Medulla oblongata (tissue), 1 donor: ENCODE measurements around the gene DNPEP.

Experiments used
- DNase-seq: peaks from one replicate; pipeline ENCODE4 v3.0.0-alpha.2; 2015; ENCODE audit errors: extremely low spot score

Gene DNPEP

GRCh38 chr2:219362072-219362471 lies 25.6 kb downstream of the DNPEP start:
- DNase-seq: no peak

DNA sequence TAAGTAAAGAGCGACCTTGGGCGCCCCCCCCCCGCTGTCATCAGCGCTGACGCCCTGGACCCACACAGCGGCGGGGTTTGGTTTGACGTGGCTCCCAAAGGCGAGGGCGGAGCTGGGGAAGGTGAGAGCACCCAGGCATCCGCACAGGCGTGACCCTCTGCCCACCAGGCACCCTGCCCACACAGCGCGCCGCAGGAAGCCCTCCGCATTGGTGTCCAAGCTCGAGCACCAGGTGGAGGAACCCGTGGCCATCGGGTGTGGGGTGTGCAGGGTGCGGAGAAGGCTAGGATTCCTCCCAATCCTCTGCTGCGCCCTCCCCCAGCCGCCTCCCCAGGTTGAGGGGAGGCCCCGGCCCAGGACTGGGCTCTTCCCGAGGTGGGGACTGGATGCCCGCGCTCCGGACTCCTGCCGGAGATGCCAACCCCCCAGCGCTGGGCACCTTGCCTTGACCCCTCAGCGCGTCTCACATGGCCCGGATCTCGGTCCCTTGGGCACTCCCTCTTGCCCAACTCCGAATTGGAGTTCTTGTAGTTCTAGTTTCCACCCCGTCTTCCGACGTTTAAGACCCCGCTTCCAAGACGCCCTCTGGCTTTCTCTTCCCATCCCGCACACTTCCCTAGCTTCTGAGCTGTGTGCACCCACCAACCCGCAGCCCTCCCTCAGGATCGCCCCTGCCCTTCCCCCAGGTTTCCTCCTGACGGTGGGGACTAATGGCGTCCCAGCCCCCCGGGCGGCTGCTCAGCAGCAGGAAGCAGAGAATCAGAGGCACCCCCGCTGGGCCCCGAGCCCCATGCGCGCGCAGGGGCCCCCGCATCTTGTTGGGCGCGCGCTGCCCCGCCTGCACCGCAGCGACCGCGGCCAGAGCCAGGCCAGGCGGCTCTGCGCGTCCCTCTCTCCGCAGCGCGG lies 29.3 kb downstream of the DNPEP start:
- DNase-seq: no peak

- DNase-seq: no peak
These were observed 30.9 kb downstream of the DNPEP start for GRCh38 chr2:219356834-219357233.

GRCh38 chr2:219354582-219354981 lies 33.1 kb downstream of the DNPEP start:
- no peak for DNase-seq

DNA sequence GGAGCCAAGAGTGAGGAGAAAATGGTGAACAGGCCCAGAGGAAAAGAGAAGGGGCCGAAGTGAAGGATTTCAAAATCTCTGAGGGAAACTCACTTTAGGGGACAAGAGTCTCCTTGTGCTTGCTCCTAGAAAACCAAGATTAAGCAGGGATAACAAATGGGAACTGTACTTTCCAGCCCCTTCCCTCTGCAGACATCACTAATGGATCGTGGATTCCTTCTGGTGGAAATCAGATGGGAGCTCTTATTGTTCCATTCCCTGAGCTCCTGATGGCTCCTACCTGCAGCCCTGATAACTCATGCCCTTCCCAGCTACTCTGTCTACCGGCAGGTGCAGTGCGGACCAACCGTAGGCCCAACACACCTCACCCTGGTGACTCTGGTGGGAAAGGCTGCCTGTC lies 34.6 kb downstream of the DNPEP start:
- DNase-seq: no peak

- DNase-seq: peak; percentile 81
These were observed 35.2 kb downstream of the DNPEP start for GRCh38 chr2:219352448-219353023.

GRCh38 chr2:219350710-219351221 lies 36.9 kb downstream of the DNPEP start:
- DNase-seq: no peak

DNA sequence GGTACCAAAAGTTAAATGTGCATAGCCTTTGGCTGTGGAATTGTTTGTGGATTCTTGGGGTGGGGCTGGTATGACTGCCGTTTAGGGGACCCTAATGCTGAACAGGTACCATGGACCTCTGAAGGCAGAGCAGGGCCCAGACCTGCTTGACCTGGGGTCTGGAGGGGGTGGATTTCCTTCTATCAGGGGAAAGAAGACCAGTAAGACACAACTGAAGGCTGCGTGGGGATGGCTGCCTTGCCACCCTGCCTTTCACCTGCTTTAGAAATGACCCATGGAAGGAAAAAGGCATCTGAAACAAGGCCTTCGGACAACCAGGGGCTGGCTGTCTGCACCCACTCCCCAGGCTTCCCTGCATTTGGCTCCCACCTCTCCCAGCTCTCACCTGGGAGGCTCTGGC lies 37.5 kb downstream of the DNPEP start:
- no peak for DNase-seq

GRCh38 chr2:219344751-219345430 lies 42.8 kb downstream of the DNPEP start:
- DNase-seq: peak; percentile 91

DNA sequence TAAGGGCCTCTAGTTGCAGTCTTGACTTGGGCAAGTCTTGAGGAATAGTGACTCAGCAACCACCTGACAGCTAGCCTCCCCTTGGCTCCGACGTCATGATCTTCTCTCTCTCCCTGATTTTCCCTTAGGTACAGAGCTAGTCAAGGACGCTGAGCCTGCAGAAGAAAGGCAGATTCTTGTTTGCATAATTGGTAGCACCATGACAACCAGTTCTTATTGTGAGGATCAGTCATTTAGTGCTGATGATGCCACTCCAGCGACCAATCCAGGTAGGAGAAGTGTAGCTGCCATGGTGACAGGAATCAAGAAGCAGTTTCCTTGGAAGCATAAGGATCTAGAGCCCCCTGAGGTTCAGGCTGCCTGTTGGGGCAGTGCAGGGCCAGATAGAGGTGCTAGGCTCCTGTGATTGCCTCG lies 52.3 kb downstream of the DNPEP start:
- no peak for DNase-seq

DNA sequence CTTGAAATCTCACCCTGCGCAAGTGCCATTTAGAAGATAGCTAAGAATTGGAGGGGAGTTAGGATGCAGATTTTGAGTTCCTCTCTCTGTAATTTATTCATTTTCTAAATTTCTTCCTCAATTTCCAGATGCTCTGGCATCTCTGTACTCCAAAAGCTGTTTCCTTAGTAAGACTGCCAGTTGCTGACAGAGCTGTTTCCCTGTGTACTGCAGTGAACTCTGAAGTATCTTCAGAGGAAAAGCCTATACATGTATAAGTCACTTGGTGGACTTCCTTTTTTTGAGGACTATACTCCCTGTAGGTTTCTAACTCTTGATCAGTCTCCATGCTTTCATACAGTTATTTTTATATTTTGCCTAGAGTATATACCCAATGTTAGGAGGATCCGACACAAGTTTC lies 53.6 kb downstream of the DNPEP start:
- no peak for DNase-seq

GRCh38 chr2:219332542-219332941 lies 55.2 kb downstream of the DNPEP start, which contains the start of gene RESP18:
Gene RESP18, minus strand, starts transcription at chr2:219332744.
- no peak for DNase-seq

- DNase-seq: no peak
These were observed 56.0 kb downstream of the DNPEP start for GRCh38 chr2:219331560-219332213.

GRCh38 chr2:219327719-219328118 lies 60.0 kb downstream of the DNPEP start:
- DNase-seq: no peak

- DNase-seq: no peak
These were observed 61.9 kb downstream of the DNPEP start for GRCh38 chr2:219325657-219326315.

- no peak for DNase-seq
These were observed 62.6 kb downstream of the DNPEP start for GRCh38 chr2:219325136-219325535.

DNA sequence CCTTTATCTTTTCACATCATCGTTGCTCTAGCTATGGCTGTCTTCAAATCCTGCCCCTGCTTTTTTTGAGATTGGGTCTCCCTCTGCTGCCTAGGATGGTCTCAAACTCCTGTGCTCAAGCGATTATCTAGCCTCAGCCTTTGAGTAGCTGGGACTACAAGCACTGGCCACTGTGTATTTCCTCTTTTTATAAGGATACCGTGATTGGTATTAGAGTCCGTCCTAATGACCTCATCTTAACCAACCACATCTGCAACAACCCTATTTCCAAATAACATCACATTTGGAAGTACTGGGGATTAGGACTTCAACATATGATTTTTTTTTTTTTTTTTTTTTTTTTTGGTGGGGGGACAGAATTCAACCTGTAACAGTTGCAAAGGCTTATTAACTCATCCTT lies 64.3 kb downstream of the DNPEP start:
- DNase-seq: no peak
